OCI-LY7 (cell line): ENCODE data around the gene MAGOH. TPM values are rescaled to one million over a fixed set of nuclear protein-coding genes. Genes with fewer than 3 reads are reported as not detected.
A peak's percentile ranks its signal among the peaks of the same experiment; 100 is the strongest.

Experiments
- BruUV-seq: library from RNA; stranded (reverse); fragments of 400-500 nt; replicated peaks from 2 replicates; lab custom pipeline; 2021; lab: Mats Ljungman, UMichigan
- CTCF ChIA-PET: fragments of 300-600 bp; sonication (Branson Sonifier 250); formaldehyde crosslinking; loops from one replicate; lab custom pipeline; 2022; ENCODE audit warnings: antibody characterized with exemption; ENCODE audit not compliant: unreplicated experiment; lab: Charles Lee
- POLR2A ChIA-PET: fragments of 300-600 bp; sonication (Branson Sonifier 250); formaldehyde crosslinking; loops from one replicate; lab custom pipeline; 2022; ENCODE audit warnings: antibody characterized with exemption; lab: Charles Lee
- DNase-seq: peaks from one replicate; pipeline ENCODE4 v3.0.0-alpha.2; 2015; ENCODE audit warnings: low spot score
- H2AFZ ChIP-seq: fragments of 200-600 bp; sonication (generic), shearing (Covaris generic); 2 replicates; pipeline ENCODE4 v1.6.1; 2014; ENCODE audit warnings: mild to moderate bottlenecking, antibody characterized with exemption, low read length, moderate library complexity
- H3K27ac ChIP-seq: fragments of 200-600 bp; sonication (generic); 2 replicates; pipeline ENCODE4 v1.5.1; 2014; ENCODE audit warnings: mixed run types, low read depth, mild to moderate bottlenecking, moderate library complexity, low read length, inconsistent platforms; ENCODE audit not compliant: poor library complexity, severe bottlenecking
- H3K36me3 ChIP-seq: fragments of 200-600 bp; sonication (generic); 2 replicates; pipeline ENCODE4 v1.6.1; 2014; ENCODE audit warnings: mild to moderate bottlenecking, antibody characterized with exemption, low read length, moderate library complexity, mixed read lengths; ENCODE audit not compliant: insufficient read depth
- H3K4me1 ChIP-seq: fragments of 200-600 bp; sonication (generic); 2 replicates; pipeline ENCODE4 v1.5.1; 2014; ENCODE audit warnings: mild to moderate bottlenecking, low read length; ENCODE audit not compliant: insufficient read depth, poor library complexity, severe bottlenecking
- H3K4me2 ChIP-seq: fragments of 200-600 bp; sonication (generic); 2 replicates; pipeline ENCODE4 v1.6.1; 2014; ENCODE audit warnings: mild to moderate bottlenecking, low read length
- H3K4me3 ChIP-seq: fragments of 200-600 bp; sonication (generic); 2 replicates; pipeline ENCODE4 v1.5.1; 2014; ENCODE audit warnings: mild to moderate bottlenecking, low read depth, low read length; ENCODE audit not compliant: poor library complexity, severe bottlenecking
- H3K79me2 ChIP-seq: fragments of 200-600 bp; sonication (generic); 2 replicates; pipeline ENCODE4 v1.6.1; 2016; ENCODE audit warnings: low read depth, mild to moderate bottlenecking, low read length, moderate library complexity, mixed read lengths; ENCODE audit not compliant: insufficient read depth
- H3K9me2 ChIP-seq: fragments of 200-600 bp; sonication (generic); 2 replicates; pipeline ENCODE4 v1.6.1; 2016; ENCODE audit warnings: mild to moderate bottlenecking, low read length, mixed read lengths; ENCODE audit not compliant: insufficient read depth
- H3K9me3 ChIP-seq: fragments of 200-600 bp; sonication (generic); 2 replicates; pipeline ENCODE4 v1.6.1; 2014; ENCODE audit warnings: mild to moderate bottlenecking, mixed run types, low read length, mixed read lengths
- H4K20me1 ChIP-seq: fragments of 200-600 bp; sonication (generic); 2 replicates; pipeline ENCODE4 v1.6.1; 2014; ENCODE audit warnings: mild to moderate bottlenecking, antibody characterized with exemption, low read length, moderate library complexity, mixed read lengths; ENCODE audit not compliant: insufficient read depth
- CTCF ChIP-seq: fragments of 200-600 bp; sonication (generic); conservative IDR thresholded peaks from 2 replicates; pipeline ENCODE4 v1.5.1; 2014; ENCODE audit warnings: mild to moderate bottlenecking, antibody characterized with exemption, low read length, moderate library complexity, mixed read lengths
- EZH2phosphoT487 ChIP-seq: fragments of 200-600 bp; sonication (generic); IDR thresholded peaks from 2 replicates; pipeline ENCODE4 v1.6.1; 2018; ENCODE audit warnings: low read depth, borderline replicate concordance, mild to moderate bottlenecking, mixed run types, antibody characterized with exemption, low read length, moderate library complexity, mixed read lengths
- intact Hi-C: fragments of 100-400 bp; cut with micrococcal nuclease; formaldehyde crosslinking; loops from one replicate; pipeline ENCODE4 v1.10.0; 2022; ENCODE audit not compliant: unreplicated experiment
- total RNA-seq, 2 experiments: library from RNA; depleted of rRNA in 1 of 2; stranded (reverse); fragments of >200 nt in 1 of 2; shearing (Covaris generic) in 1 of 2; gene quantifications; 2 replicates each; pipeline ENCODE4 v1.2.3, GENCODE V29; 2014 to 2022

MAGOH gene
- total RNA-seq, 2 experiments from 2014 or later = 87.3 to 98.3 TPM

GRCh38 chr1:53203466-53203865 lies 34.9 kb downstream of the MAGOH start:
- Histone ChIP-seq H3K4me1 (peaks cover 1% of the 10 kb centered on the region), H3K79me2 (peaks cover 1% of the 10 kb centered on the region; the same call in 1 of the 2 replicates), H3K4me2 (no peak overlapping the region), H2AFZ (no peak overlapping the region), H3K4me3 (no peak overlapping the region), H3K27ac (no peak overlapping the region), H3K9me3 (peaks cover 17% of the 10 kb centered on the region), H4K20me1 (no peaks in the 10 kb centered on the region), H3K9me2 (no peaks in the 10 kb centered on the region), H3K36me3 (peaks cover 75% of the 10 kb centered on the region)
- intact Hi-C loops = no loop called here
- BruUV-seq = no TSS peak
- CTCF ChIA-PET = no interaction called here
- POLR2A ChIA-PET = no interaction called here
- DNase-seq = no peak
- TF ChIP-seq CTCF (no peak), EZH2phosphoT487 (no peak)

- H3K27ac ChIP-seq = no peak overlapping the region
- intact Hi-C loops = loop anchor here (5.0 kb wide), 1 partner anchor 501 kb away; the partner anchor contains the start of gene COA7
- H3K4me3 ChIP-seq = peak overlapping the region; percentile 78
- H3K36me3 ChIP-seq = peaks cover 28% of the 10 kb centered on the region
- H3K79me2 ChIP-seq = peaks cover 16% of the 10 kb centered on the region; the same call in 1 of the 2 replicates
- H3K4me2 ChIP-seq = peak overlapping the region; percentile 94
- ChIA-PET POLR2A (interaction anchor here (0.5 to 0.9 kb wide), 2 partner anchors 11 to 1695 kb away, joined by 3 to 4 read pairs; no protein-coding TSS in a partner anchor), CTCF (no interaction called here)
- H3K9me3 ChIP-seq = no peaks in the 10 kb centered on the region
- DNase-seq = no peak
- no peak for TF ChIP-seq CTCF
- TF ChIP-seq EZH2phosphoT487 = no peak
- no peak overlapping the region for H2AFZ ChIP-seq
- no TSS peak for BruUV-seq
- no peaks in the 10 kb centered on the region for H3K9me2 ChIP-seq
- H4K20me1 ChIP-seq = no peaks in the 10 kb centered on the region
- H3K4me1 ChIP-seq = peaks cover 20% of the 10 kb centered on the region
These were observed 40.1 kb downstream of the MAGOH start for GRCh38 chr1:53198241-53198651.

- DNase-seq = no peak
- peaks cover 16% of the 10 kb centered on the region; the same call in 1 of the 2 replicates for H3K79me2 ChIP-seq
These were observed 40.8 kb downstream of the MAGOH start for GRCh38 chr1:53197291-53198200.

More at GRCh38 chr1:53197291-53198200, 40.8 kb downstream of the MAGOH start:
- TF ChIP-seq EZH2phosphoT487 (no peak), CTCF (no peak)
- ChIA-PET CTCF (no interaction called here), POLR2A (interaction anchor here (0.5 kb wide), 1 partner anchor 1694 kb away, joined by 4 read pairs; no protein-coding TSS in a partner anchor)
- Histone ChIP-seq H3K36me3 (peaks cover 21% of the 10 kb centered on the region), H2AFZ (peak overlapping the region; percentile 86; the same call in 1 of the 2 replicates), H3K4me1 (peaks cover 20% of the 10 kb centered on the region), H3K9me3 (no peaks in the 10 kb centered on the region), H3K4me2 (peak overlapping the region; percentile 94), H4K20me1 (no peaks in the 10 kb centered on the region), H3K4me3 (peak overlapping the region; percentile 78), H3K27ac (peak overlapping the region; percentile 56), H3K9me2 (no peaks in the 10 kb centered on the region)
- TSS peak; percentile 72 for BruUV-seq
- intact Hi-C loops = loop anchor here (5.0 kb wide), 1 partner anchor 500 kb away; the partner anchor contains the start of gene COA7
